Activated T-cell treated with anti-CD3 and anti-CD28 coated beads, Interleukin-2, amount 50 U/mL, for 4 hours (primary cell): ENCODE data around the gene WDR83. TPM values are rescaled to one million over a fixed set of nuclear protein-coding genes. Genes with fewer than 3 reads are reported as not detected.
"Not testable (repeated sequence)": the region's sequence is repeated elsewhere in the genome, so short reads cannot be mapped to it uniquely, and the experiment has no call there.

Experiments
- ATAC-seq, 2 donors: fragments of 200-7000 bp; cut with Tn5 transposase; one replicate each; pipeline ENCODE4 v1.10.0; 2021
- DNase-seq: peaks from one replicate; pipeline ENCODE4 v3.0.0-alpha.2; 2020
- H3K27me3 Mint-ChIP-seq: one replicate; pipeline ENCODE4 v1.8.0; 2021; ENCODE audit warnings: low read depth, mixed read lengths
- H3K36me3 Mint-ChIP-seq: one replicate; pipeline ENCODE4 v1.8.0; 2022; ENCODE audit warnings: mixed read lengths; ENCODE audit not compliant: insufficient read depth
- H3K4me1 Mint-ChIP-seq: one replicate; pipeline ENCODE4 v1.8.0; 2021; ENCODE audit warnings: low read depth, mixed read lengths
- H3K4me3 Mint-ChIP-seq: one replicate; pipeline ENCODE4 v1.8.0; 2021; ENCODE audit warnings: mild to moderate bottlenecking, moderate library complexity, mixed read lengths
- H3K9me3 Mint-ChIP-seq: one replicate; pipeline ENCODE4 v1.8.0; 2021; ENCODE audit warnings: mixed read lengths
- total RNA-seq, 3 donors: library from RNA; stranded (reverse); gene quantifications; one replicate each; pipeline ENCODE4 v1.2.1, GENCODE V29; 2021

WDR83 gene
- total RNA-seq, 3 donors from 2014 or later, result 27.8 to 29.6 (median 28.3) TPM

- Mint-ChIP-seq H3K27me3 (no peaks in the 10 kb centered on the region), H3K4me3 (peak overlapping the region; percentile 94), H3K9me3 (no peaks in the 10 kb centered on the region), H3K4me1 (peaks cover 50% of the 10 kb centered on the region), H3K36me3 (peaks cover 20% of the 10 kb centered on the region)
- ATAC-seq, result no peak
- DNase-seq, result no peak
Observed at GRCh38 chr19:12667731-12668302, 1.2 kb downstream of the WDR83 start.

GRCh38 chr19:12668346-12668745 lies 1.7 kb downstream of the WDR83 start:
- DNase-seq (no peak), ATAC-seq (no peak)
- Mint-ChIP-seq H3K27me3 (no peaks in the 10 kb centered on the region), H3K4me1 (peaks cover 50% of the 10 kb centered on the region), H3K4me3 (peak overlapping the region; percentile 94), H3K9me3 (no peaks in the 10 kb centered on the region), H3K36me3 (peaks cover 20% of the 10 kb centered on the region)

GRCh38 chr19:12668932-12669269 lies 2.3 kb downstream of the WDR83 start:
- Mint-ChIP-seq H3K27me3 (no peaks in the 10 kb centered on the region), H3K36me3 (peaks cover 16% of the 10 kb centered on the region), H3K4me3 (peak overlapping the region; percentile 94), H3K9me3 (no peaks in the 10 kb centered on the region), H3K4me1 (peaks cover 50% of the 10 kb centered on the region)
- ATAC-seq, result peak; percentile 18 to 24
- DNase-seq, result peak; percentile 65

GRCh38 chr19:12669270-12670158 lies 2.9 kb downstream of the WDR83 start:
- ATAC-seq, result peak; percentile 26 to 32
- H3K4me1 Mint-ChIP-seq, result peaks cover 46% of the 10 kb centered on the region
- peak; percentile 68 for DNase-seq

DNA sequence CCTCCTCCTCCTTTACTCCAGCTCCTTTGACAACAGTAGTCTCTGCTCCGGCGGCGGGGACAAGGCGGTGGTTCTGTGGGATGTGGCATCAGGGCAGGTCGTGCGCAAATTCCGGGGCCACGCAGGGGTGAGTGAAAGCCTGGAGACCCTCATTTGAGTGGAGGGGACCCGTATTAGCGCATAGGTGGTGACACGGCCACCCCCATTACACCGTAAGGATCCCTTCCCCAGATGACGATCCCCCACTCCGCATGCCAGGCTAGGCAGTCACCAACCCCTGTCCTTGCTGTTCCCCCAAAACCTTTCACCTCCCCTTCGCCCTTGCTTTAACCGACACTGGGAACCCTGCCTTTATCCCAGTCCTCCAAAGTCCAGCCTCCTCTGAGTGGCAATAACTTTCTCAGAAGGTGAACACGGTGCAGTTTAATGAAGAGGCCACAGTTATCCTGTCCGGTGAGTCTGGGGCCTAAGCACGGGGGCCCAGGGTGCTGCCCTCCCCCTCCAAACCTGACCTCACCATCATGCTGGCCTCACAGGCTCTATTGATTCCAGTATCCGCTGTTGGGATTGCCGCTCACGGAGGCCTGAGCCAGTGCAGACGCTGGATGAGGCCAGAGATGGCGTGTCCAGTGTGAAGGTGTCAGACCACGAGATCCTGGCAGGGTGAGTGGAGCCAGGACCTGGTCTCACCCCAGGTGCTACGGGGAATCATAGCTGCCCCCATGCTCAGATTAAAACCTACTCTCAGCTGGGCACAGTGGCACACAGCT lies 3.7 kb downstream of the WDR83 start:
- Mint-ChIP-seq H3K27me3 (no peaks in the 10 kb centered on the region), H3K4me3 (peak overlapping the region; percentile 94), H3K36me3 (peaks cover 16% of the 10 kb centered on the region), H3K4me1 (peaks cover 38% of the 10 kb centered on the region), H3K9me3 (no peaks in the 10 kb centered on the region)
- ATAC-seq (no peak), DNase-seq (no peak)

More at GRCh38 chr19:12669270-12670158, 2.9 kb downstream of the WDR83 start:
- no peaks in the 10 kb centered on the region for H3K27me3 Mint-ChIP-seq
- no peaks in the 10 kb centered on the region for H3K9me3 Mint-ChIP-seq
- H3K36me3 Mint-ChIP-seq, result peaks cover 16% of the 10 kb centered on the region
- H3K4me3 Mint-ChIP-seq, result peak overlapping the region; percentile 94

DNA sequence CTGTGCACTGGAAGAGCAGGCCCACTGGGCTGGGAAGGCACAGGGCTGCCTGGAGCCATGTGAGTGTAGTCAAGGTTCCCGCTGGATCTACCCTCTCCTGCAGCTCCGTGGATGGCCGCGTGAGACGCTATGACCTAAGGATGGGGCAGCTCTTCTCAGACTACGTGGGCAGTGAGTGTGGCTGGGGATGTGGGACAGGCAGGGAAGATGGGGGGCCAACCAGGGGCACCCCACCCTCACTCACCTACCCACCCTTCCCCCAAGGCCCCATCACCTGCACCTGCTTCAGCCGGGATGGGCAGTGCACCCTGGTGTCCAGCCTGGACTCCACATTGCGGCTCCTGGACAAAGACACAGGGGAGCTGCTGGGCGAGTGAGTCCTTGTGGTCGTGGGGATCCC lies 6.1 kb downstream of the WDR83 start:
- Mint-ChIP-seq H3K27me3 (no peaks in the 10 kb centered on the region), H3K9me3 (no peaks in the 10 kb centered on the region), H3K4me1 (peaks cover 30% of the 10 kb centered on the region), H3K36me3 (peaks cover 32% of the 10 kb centered on the region), H3K4me3 (no peak overlapping the region)
- ATAC-seq (no peak), DNase-seq (no peak)

DNA sequence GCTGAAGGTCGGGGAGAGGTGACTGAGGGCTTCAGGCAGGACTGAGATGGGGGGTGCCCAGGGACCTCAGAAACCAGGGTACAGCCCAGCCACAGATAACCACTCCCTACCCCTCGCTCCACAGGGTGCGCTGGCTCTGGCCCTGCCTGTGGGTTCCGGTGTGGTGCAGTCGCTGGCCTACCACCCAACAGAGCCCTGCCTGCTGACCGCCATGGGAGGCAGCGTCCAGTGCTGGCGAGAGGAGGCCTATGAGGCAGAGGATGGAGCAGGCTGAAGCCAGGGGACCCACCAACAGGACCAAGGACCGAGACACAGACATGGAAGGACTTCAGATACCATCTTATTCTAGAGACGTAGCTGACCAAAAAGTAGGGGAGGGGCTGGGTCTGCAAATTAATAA lies 8.8 kb downstream of the WDR83 start:
- H3K9me3 Mint-ChIP-seq, result no peaks in the 10 kb centered on the region
- peaks cover 40% of the 10 kb centered on the region for H3K36me3 Mint-ChIP-seq
- ATAC-seq (no peak), DNase-seq (no peak)
- H3K27me3 Mint-ChIP-seq, result no peaks in the 10 kb centered on the region
- H3K4me1 Mint-ChIP-seq, result peaks cover 26% of the 10 kb centered on the region
- no peak overlapping the region for H3K4me3 Mint-ChIP-seq

DNA sequence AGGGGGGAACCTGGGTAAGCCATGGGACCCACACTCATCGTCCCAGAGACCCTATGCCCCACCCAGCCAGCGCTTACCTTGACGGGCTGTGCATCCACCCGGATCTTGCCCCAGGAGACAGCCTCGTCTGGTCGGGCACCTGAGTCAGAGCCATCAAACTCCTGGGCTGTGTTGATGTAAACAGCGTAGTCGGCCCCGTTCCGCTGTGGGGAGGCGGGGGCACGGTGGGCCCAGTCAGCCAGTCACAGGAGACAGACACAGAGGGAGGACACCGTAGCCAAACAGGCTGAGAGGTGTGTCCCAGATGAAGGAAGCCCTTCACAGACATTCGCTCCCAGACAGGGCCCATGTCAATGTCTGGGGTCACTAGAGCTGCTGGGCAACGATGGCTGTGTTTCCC lies 9.3 kb downstream of the WDR83 start:
- ATAC-seq (no peak), DNase-seq (no peak)
- Mint-ChIP-seq H3K4me3 (no peak overlapping the region), H3K27me3 (no peaks in the 10 kb centered on the region), H3K4me1 (peaks cover 28% of the 10 kb centered on the region), H3K9me3 (no peaks in the 10 kb centered on the region), H3K36me3 (peaks cover 41% of the 10 kb centered on the region)

DNA sequence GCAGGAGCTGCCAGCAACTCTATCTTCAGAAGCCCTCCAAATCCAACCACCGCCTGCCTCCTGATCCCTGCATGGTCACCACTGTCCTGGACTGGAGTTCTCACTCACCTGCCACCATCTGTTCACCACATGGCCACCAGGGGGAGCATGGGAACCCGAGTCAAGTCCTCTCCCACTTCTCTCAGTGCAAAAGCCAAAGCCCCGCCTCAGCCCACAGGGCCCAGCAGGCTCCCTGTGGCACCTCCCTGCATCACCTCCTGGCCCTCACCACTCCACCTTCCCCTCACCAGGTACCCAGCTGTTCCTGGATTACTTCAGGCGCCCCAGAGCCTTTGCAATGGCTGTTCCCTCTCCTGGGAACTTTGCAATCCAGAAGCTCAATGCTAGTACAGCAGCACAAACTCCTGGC lies 9.8 kb downstream of the WDR83 start:
- Mint-ChIP-seq H3K27me3 (no peaks in the 10 kb centered on the region), H3K9me3 (no peaks in the 10 kb centered on the region), H3K36me3 (peaks cover 44% of the 10 kb centered on the region), H3K4me3 (no peak overlapping the region), H3K4me1 (peaks cover 32% of the 10 kb centered on the region)
- peak; percentile 86 for DNase-seq
- peak; percentile 47 to 51 for ATAC-seq

DNA sequence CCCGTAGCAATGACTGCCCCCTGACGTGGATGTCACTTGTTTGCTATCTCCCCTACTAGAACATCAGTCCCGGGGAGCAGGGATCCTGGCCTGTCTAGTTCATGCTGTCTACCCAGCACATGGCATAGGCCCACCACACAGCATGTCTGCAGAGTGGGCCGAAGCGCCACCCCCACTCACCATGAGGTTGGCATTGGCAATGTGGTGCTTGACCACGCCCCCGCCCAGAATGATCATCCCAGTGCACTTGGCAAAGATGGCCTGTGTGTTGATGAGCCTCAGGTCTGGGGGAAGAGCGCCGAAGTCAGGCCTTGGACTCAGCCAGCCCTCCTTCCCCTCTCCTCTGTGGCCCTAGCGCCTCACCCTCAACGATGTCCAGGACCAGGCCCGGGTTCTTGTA lies 10.3 kb downstream of the WDR83 start:
- H3K27me3 Mint-ChIP-seq, result no peaks in the 10 kb centered on the region
- H3K4me3 Mint-ChIP-seq, result no peak overlapping the region
- H3K36me3 Mint-ChIP-seq, result peaks cover 43% of the 10 kb centered on the region
- ATAC-seq, result no peak
- DNase-seq, result no peak
- no peaks in the 10 kb centered on the region for H3K9me3 Mint-ChIP-seq
- H3K4me1 Mint-ChIP-seq, result peaks cover 30% of the 10 kb centered on the region

- H3K27me3 Mint-ChIP-seq, H3K9me3 Mint-ChIP-seq, H3K4me3 Mint-ChIP-seq, ATAC-seq, DNase-seq: not testable (repeated sequence)
- H3K36me3 Mint-ChIP-seq, result peaks cover 38% of the 10 kb centered on the region
- peaks cover 28% of the 10 kb centered on the region for H3K4me1 Mint-ChIP-seq
Observed at GRCh38 chr19:12678039-12678438, 11.4 kb downstream of the WDR83 start.

- Mint-ChIP-seq H3K4me1 (peaks cover 28% of the 10 kb centered on the region), H3K36me3 (peaks cover 33% of the 10 kb centered on the region), H3K4me3 (peak overlapping the region; percentile 99), H3K27me3 (no peaks in the 10 kb centered on the region), H3K9me3 (no peaks in the 10 kb centered on the region)
- DNase-seq, result no peak
- no peak for ATAC-seq
Observed at GRCh38 chr19:12680034-12680433, 13.4 kb downstream of the WDR83 start.

DNA sequence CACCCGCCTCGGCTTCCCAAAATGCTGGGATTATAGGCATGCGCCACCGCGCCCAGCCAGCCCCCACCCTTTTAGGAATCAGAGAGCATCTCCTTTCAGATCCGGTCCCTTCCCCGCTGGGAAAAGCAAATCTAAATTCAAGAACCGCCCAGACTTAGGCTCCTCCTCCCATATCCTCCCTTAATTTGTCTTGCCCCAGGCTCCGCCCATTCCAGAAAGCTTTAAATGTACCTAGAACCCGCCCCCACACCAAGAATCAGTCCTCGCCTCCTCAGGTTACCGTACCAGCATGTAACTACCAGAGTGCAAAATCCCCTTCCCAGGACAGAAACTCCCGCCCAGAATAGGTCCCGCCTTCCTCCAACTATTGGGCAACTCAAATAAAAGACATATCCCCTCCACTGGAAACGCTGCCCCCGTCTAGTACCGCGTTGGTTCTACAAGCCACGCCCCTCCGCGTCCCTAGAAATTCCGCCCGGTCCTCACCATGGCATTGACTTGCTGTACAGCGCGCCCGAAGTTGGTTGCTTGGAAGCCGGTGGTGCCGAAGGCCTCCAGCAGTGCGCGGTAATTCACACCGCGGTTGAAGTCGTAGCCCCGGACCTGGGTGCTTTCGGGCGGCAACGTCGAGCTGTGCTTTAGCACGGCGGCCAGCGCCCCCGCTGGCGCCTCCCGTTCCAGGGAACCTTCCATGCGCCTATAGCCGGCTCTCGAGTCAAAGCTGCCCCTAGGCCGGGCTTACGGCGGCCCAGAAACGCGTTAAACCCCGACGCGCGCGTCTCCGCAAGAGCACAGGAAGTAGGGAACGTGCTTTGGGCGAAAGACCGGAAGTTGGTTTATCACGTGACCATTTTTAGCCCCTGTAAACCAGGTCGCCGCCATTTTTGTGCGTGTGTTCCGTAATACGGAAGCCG lies 14.7 kb downstream of the WDR83 start, which contains the start of gene DHPS:
Gene DHPS, minus strand, starts transcription at position 807 of the 914 bp plus-strand sequence. Its CDS starts 114 bp downstream, at position 693.
- peak; percentile 89 for ATAC-seq
- H3K27me3 Mint-ChIP-seq, result no peaks in the 10 kb centered on the region
- DNase-seq, result peak; percentile 83
- H3K36me3 Mint-ChIP-seq, result peaks cover 28% of the 10 kb centered on the region
- peaks cover 27% of the 10 kb centered on the region for H3K4me1 Mint-ChIP-seq
- peak within 1 kb of the TSS; percentile 99 for H3K4me3 Mint-ChIP-seq
- no peaks in the 10 kb centered on the region for H3K9me3 Mint-ChIP-seq
